Effector memory CD4-positive, alpha-beta T cell (primary cell): ENCODE results near the gene CCNL1.

ENCODE experiments used
- DNase-seq, 3 donors: peaks; one replicate each; pipeline ENCODE4 v3.0.0-alpha.2; 2020
- H3K27ac ChIP-seq: 2 replicates; pipeline ENCODE4 v1.7.0; 2013; ENCODE audit warnings: mild to moderate bottlenecking, low read length, moderate library complexity; ENCODE audit not compliant: insufficient read depth, poor library complexity, severe bottlenecking
- H3K27me3 ChIP-seq: replicated peaks from 2 replicates; pipeline ENCODE4 v1.7.0; 2013; ENCODE audit warnings: mild to moderate bottlenecking, low read length; ENCODE audit not compliant: insufficient read depth, control insufficient read depth, poor library complexity, severe bottlenecking
- H3K36me3 ChIP-seq: 2 replicates; pipeline ENCODE4 v1.7.0; 2013; ENCODE audit warnings: mild to moderate bottlenecking, low read length, moderate library complexity; ENCODE audit not compliant: control insufficient read depth, insufficient read depth
- H3K4me1 ChIP-seq: 2 replicates; pipeline ENCODE4 v1.7.0; 2013; ENCODE audit warnings: low read length, mild to moderate bottlenecking; ENCODE audit not compliant: control insufficient read depth, insufficient read depth, poor library complexity, severe bottlenecking
- H3K4me3 ChIP-seq: 2 replicates; pipeline ENCODE4 v1.7.0; 2013; ENCODE audit warnings: low read length, low read depth, mild to moderate bottlenecking; ENCODE audit not compliant: insufficient read depth, poor library complexity, severe bottlenecking
- H3K9me3 ChIP-seq: 2 replicates; pipeline ENCODE4 v1.7.0; 2013; ENCODE audit warnings: mild to moderate bottlenecking, low read length, moderate library complexity; ENCODE audit not compliant: control insufficient read depth

Gene CCNL1

DNA sequence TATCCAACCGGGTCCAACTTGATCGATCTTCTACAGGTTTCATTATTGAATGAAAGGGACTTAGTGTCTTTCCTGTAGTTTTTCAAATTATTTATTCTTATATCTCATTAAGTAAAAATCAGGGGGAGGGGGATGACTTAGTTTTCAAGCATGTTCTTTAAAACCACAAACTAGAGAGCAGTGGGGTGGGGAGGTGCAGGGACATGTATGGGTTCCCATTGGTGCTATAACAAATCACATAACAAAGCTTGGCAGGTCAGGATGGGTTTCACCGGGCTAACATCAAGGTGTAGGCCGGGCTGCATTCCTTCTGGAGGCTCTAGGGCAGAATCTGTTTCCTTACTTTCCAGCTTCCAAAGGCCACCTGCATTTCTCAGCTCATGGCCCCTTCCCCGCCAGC is 32.7 kb downstream of the CCNL1 start:
- DNase-seq: no peak
- Histone ChIP-seq H3K4me3 (no peak overlapping the region), H3K27ac (no peak overlapping the region), H3K36me3 (no peaks in the 10 kb centered on the region), H3K27me3 (no peaks in the 10 kb centered on the region), H3K9me3 (no peaks in the 10 kb centered on the region), H3K4me1 (peaks cover 43% of the 10 kb centered on the region)

- Histone ChIP-seq H3K9me3 (no peaks in the 10 kb centered on the region), H3K27me3 (no peaks in the 10 kb centered on the region), H3K27ac (no peak overlapping the region), H3K4me3 (no peak overlapping the region), H3K4me1 (peaks cover 34% of the 10 kb centered on the region), H3K36me3 (no peaks in the 10 kb centered on the region)
- no peak for DNase-seq
Measured at GRCh38 chr3:157126365-157126764, 33.6 kb downstream of the CCNL1 start.

DNA sequence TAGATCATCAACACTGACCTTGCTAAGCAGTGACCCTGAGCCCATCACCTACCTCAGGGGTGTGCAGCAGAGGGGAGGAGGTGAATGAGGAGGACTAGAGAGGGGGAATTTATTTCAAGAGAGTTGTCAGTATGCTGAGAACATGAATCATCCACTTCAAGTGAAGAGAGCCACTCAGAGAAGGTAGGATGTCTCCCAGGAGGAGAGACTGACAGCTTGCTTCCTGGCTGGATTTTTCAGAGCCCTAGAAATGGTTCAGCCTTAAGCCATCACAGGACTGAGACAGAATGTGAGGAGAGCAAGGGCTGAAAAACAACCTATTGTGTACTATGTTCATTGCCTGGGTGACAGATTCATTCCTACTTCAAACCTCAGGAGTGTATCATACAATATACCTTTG is 34.8 kb downstream of the CCNL1 start:
- DNase-seq: no peak
- no peak overlapping the region for H3K4me3 ChIP-seq
- H3K9me3 ChIP-seq: no peaks in the 10 kb centered on the region
- H3K27ac ChIP-seq: no peak overlapping the region
- H3K4me1 ChIP-seq: peaks cover 22% of the 10 kb centered on the region
- H3K36me3 ChIP-seq: no peaks in the 10 kb centered on the region
- H3K27me3 ChIP-seq: no peaks in the 10 kb centered on the region

- no peaks in the 10 kb centered on the region for H3K27me3 ChIP-seq
- H3K9me3 ChIP-seq: no peaks in the 10 kb centered on the region
- no peaks in the 10 kb centered on the region for H3K36me3 ChIP-seq
- H3K4me1 ChIP-seq: peaks cover 11% of the 10 kb centered on the region
- no peak for DNase-seq
- no peak overlapping the region for H3K27ac ChIP-seq
- H3K4me3 ChIP-seq: no peak overlapping the region
Measured at GRCh38 chr3:157123621-157124020, 36.3 kb downstream of the CCNL1 start.

GRCh38 chr3:157122832-157123427 is 37.0 kb downstream of the CCNL1 start:
- Histone ChIP-seq H3K4me1 (peaks cover 4% of the 10 kb centered on the region), H3K9me3 (no peaks in the 10 kb centered on the region), H3K27me3 (no peaks in the 10 kb centered on the region), H3K27ac (no peak overlapping the region), H3K4me3 (no peak overlapping the region), H3K36me3 (no peaks in the 10 kb centered on the region)
- DNase-seq: no peak

- DNase-seq: no peak
- Histone ChIP-seq H3K27me3 (no peaks in the 10 kb centered on the region), H3K4me1 (peaks cover 3% of the 10 kb centered on the region), H3K36me3 (no peaks in the 10 kb centered on the region), H3K9me3 (no peaks in the 10 kb centered on the region), H3K4me3 (no peak overlapping the region), H3K27ac (no peak overlapping the region)
Measured at GRCh38 chr3:157122116-157122515, 37.8 kb downstream of the CCNL1 start.

GRCh38 chr3:157121522-157121921 is 38.4 kb downstream of the CCNL1 start:
- no peak overlapping the region for H3K27ac ChIP-seq
- H3K36me3 ChIP-seq: no peaks in the 10 kb centered on the region
- H3K4me3 ChIP-seq: no peak overlapping the region
- H3K4me1 ChIP-seq: peaks cover 3% of the 10 kb centered on the region
- no peaks in the 10 kb centered on the region for H3K27me3 ChIP-seq
- H3K9me3 ChIP-seq: no peaks in the 10 kb centered on the region
- DNase-seq: no peak

GRCh38 chr3:157120071-157120892 is 39.7 kb downstream of the CCNL1 start:
- H3K4me1 ChIP-seq: peaks cover 3% of the 10 kb centered on the region
- no peak overlapping the region for H3K4me3 ChIP-seq
- H3K27me3 ChIP-seq: no peaks in the 10 kb centered on the region

DNA sequence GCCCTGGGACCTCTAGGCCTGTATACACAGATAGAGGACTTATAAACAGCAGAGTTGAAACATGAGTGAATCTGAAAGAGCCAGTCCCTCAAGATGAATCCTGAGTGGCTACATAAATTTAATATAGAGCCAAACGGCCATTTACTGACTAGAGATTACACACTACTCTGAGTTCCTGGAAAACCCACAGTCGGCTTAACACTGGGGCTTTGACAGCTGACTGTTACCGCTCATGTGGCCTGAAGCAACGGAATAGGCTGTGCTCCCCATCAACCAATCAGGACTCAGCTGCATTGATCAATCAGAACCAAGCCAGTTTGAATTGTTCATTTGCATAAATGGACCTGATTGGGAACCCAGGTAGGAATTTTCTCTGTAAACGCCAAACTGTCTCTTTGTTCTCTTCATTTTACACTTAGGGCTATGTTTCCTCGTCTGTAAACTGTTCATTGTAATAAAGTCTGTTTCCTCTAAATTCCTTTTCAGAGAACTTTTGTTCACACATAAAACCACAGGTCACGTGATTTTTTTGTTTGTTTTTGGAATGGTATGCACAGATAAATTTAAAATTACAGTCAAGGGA is 40.5 kb downstream of the CCNL1 start:
- Histone ChIP-seq H3K9me3 (no peaks in the 10 kb centered on the region), H3K27me3 (no peaks in the 10 kb centered on the region), H3K4me1 (peaks cover 3% of the 10 kb centered on the region), H3K36me3 (no peaks in the 10 kb centered on the region), H3K4me3 (no peak overlapping the region), H3K27ac (no peak overlapping the region)
- DNase-seq: peak in 1 of 3 donors; percentile 16

More at GRCh38 chr3:157120071-157120892, 39.7 kb downstream of the CCNL1 start:
- H3K27ac ChIP-seq: no peak overlapping the region
- no peak for DNase-seq
- H3K9me3 ChIP-seq: no peaks in the 10 kb centered on the region
- H3K36me3 ChIP-seq: no peaks in the 10 kb centered on the region
